GM12892 (cell line): Measurements from ENCODE around the gene DOCK9.

ENCODE experiments used
- POLR2A ChIP-seq: IDR thresholded peaks from 2 replicates; pipeline ENCODE4 v1.6.1; 2011; ENCODE audit warnings: low read depth, low read length, control low read depth
- POLR2AphosphoS5 ChIP-seq: IDR thresholded peaks from 2 replicates; pipeline ENCODE4 v1.6.1; 2011; ENCODE audit warnings: low read depth, low read length, control low read depth

GRCh38 chr13:98975822-98976261 is 2.0 kb downstream of the DOCK9 start:
- no peak for TF ChIP-seq POLR2AphosphoS5
- no peak for TF ChIP-seq POLR2A
